Lung (tissue), 12 donors: Measurements from ENCODE around the gene VPS37D. TPM values are rescaled to one million over a fixed set of nuclear protein-coding genes. Genes with fewer than 3 reads are reported as not detected.

Source experiments
- ATAC-seq: fragments of 200-7000 bp; cut with Tn5 transposase; one replicate; pipeline ENCODE4 v1.9.1; 2020; ENCODE audit warnings: moderate number of reproducible peaks; ENCODE audit not compliant: insufficient read depth, low FRiP score
- DNase-seq, 3 donors: peaks; one replicate each; pipeline ENCODE4 v3.0.0-alpha.2; 2013 to 2017
- H3K27ac ChIP-seq, 2 donors: one replicate each; pipeline ENCODE4 v1.5.1; 2013; ENCODE audit warnings: mild to moderate bottlenecking in 2 of 2, moderate library complexity in 2 of 2, control low read depth in 1 of 2, inconsistent platforms in 1 of 2, low read depth in 1 of 2, low read length in 1 of 2
- H3K27me3 ChIP-seq, 3 donors: one replicate each; pipeline ENCODE4 v1.5.1; 2013; ENCODE audit warnings: low read length in 2 of 3; ENCODE audit not compliant: control insufficient read depth in 3 of 3, insufficient read depth in 3 of 3
- H3K36me3 ChIP-seq, 4 donors: one replicate each; pipeline ENCODE4 v1.5.1; 2013; ENCODE audit warnings: low read length in 4 of 4, mild to moderate bottlenecking in 1 of 4, moderate library complexity in 1 of 4; ENCODE audit not compliant: control insufficient read depth in 4 of 4, insufficient read depth in 4 of 4
- H3K4me1 ChIP-seq, 5 donors: one replicate each; pipeline ENCODE4 v1.5.1; 2013; ENCODE audit warnings: low read length in 5 of 5, mild to moderate bottlenecking in 2 of 5, moderate library complexity in 1 of 5; ENCODE audit not compliant: control insufficient read depth in 5 of 5, insufficient read depth in 5 of 5
- H3K4me3 ChIP-seq: one replicate; pipeline ENCODE4 v1.5.1; 2013; ENCODE audit warnings: mild to moderate bottlenecking, control low read depth, moderate library complexity
- H3K9ac ChIP-seq, 2 donors: one replicate each; pipeline ENCODE4 v1.5.1; 2013; ENCODE audit warnings: low read length in 2 of 2, control low read depth in 1 of 2; ENCODE audit not compliant: insufficient read depth in 1 of 2
- H3K9me3 ChIP-seq, 4 donors: one replicate each; pipeline ENCODE4 v1.5.1; 2013; ENCODE audit warnings: low read length in 3 of 4, mild to moderate bottlenecking in 1 of 4, moderate library complexity in 1 of 4; ENCODE audit not compliant: control insufficient read depth in 4 of 4, insufficient read depth in 3 of 4
- WGBS, 2 donors: extraction: QIAGEN DNeasy Blood & Tissue Kit; methylation state at CpG; one replicate each; pipeline ENCODE4 v1.1.7; 2013; 5-methylcytosine and 5-hydroxymethylcytosine counted together
- polyA plus RNA-seq, 2 donors: library from polyadenylated mRNA; stranded (reverse); fragments of 200-250 nt; gene quantifications; one replicate each; pipeline ENCODE4 v1.2.1, GENCODE V29; 2013
- total RNA-seq, 2 donors: library from RNA; depleted of rRNA in 1 of 2; stranded (reverse); fragments of >200 nt in 1 of 2; gene quantifications; one replicate each; pipeline ENCODE4 v1.2.1, GENCODE V29; 2014 to 2021
- TF ChIP-seq, protein P1 (sequence below): IDR thresholded peaks from 2 replicates; pipeline ENCODE4 v1.5.1; 2012; ENCODE audit warnings: mild to moderate bottlenecking; ENCODE audit errors: control extremely low read depth, extremely low read depth
- donor health status: control.
- donor health status: control.
- donor health status: Bipolar disorder and iron deficiency.
- donor health status: healthy.
- donor health status: DM: yes; HTN: yes; CAD: no.

Gene VPS37D
- total and polyA plus RNA-seq, 4 donors = 0.66 to 5.5 (median 1.3) TPM

DNA sequence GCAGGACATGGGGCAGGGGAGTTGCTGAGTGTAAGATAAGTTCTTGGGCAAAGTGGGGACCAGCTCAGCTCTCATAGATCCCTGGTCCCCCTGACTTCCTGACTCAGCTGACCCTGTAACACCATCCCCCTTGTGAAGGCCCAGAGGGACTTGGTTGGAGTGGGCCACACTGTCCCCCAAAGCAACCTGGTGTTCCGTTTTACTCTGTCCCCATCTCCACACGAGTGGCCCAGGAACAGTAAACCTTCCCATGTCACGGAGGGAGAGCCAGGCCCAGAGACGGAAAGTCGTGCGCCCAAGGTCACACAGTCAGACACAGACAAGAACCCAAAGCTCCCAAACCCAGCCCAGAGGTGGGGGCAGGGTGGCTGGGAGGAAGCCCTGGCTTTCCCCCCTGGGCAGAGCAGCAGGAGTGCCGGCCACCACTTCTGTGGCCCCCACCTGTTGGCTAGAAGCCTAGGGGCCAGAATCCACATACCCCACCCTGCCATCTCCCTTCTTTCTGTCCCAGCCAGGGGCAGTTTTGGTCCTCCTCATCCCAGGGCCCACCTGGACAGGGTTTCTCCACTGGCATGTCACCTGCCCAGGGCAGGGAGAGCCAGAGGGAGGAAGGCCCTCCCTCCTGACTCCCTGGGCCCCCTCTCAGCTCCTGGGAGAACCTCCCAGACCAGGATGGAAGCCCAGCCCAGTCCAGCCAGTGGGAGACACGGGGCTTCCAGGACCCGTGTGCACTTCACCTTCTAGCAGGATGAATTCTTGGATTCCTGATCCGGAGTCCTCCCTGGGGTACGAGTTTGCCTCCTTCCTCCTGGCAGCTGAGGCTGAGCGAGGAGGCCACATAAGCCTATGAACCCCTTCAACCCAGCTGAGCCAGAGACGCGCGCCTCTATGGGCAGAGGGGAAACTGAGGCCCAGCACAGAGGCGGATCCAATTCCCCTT, 20.6 kb upstream of the VPS37D start:
- Histone ChIP-seq H3K9me3 (peaks cover 0 to 2% (median 0%) of the 10 kb centered on the region in 4 donors), H3K36me3 (no peaks in the 10 kb centered on the region), H3K4me1 (peaks cover 0 to 5% (median 0%) of the 10 kb centered on the region in 5 donors), H3K9ac (no peak overlapping the region), H3K27ac (peak overlapping the region in 1 of 2 donors; percentile 10), H3K27me3 (peaks cover 0 to 25% (median 14%) of the 10 kb centered on the region in 3 donors), H3K4me3 (no peak overlapping the region)
- 44 to 48% methylated on average over 16 of the region's 16 CpGs for WGBS, 2 donors
- TF ChIP-seq, protein P1, sequence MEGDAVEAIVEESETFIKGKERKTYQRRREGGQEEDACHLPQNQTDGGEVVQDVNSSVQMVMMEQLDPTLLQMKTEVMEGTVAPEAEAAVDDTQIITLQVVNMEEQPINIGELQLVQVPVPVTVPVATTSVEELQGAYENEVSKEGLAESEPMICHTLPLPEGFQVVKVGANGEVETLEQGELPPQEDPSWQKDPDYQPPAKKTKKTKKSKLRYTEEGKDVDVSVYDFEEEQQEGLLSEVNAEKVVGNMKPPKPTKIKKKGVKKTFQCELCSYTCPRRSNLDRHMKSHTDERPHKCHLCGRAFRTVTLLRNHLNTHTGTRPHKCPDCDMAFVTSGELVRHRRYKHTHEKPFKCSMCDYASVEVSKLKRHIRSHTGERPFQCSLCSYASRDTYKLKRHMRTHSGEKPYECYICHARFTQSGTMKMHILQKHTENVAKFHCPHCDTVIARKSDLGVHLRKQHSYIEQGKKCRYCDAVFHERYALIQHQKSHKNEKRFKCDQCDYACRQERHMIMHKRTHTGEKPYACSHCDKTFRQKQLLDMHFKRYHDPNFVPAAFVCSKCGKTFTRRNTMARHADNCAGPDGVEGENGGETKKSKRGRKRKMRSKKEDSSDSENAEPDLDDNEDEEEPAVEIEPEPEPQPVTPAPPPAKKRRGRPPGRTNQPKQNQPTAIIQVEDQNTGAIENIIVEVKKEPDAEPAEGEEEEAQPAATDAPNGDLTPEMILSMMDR = no peak
- DNase-seq = no peak
- no peak for ATAC-seq

GRCh38 chr7:73647725-73648592, 19.7 kb upstream of the VPS37D start:
- Histone ChIP-seq H3K27me3 (peaks cover 0 to 25% (median 18%) of the 10 kb centered on the region in 3 donors), H3K27ac (no peak overlapping the region), H3K4me3 (peak overlapping the region; percentile 10), H3K9ac (no peak overlapping the region), H3K9me3 (peaks cover 0 to 2% (median 0%) of the 10 kb centered on the region in 4 donors), H3K4me1 (peaks cover 0 to 5% (median 0%) of the 10 kb centered on the region in 5 donors), H3K36me3 (no peaks in the 10 kb centered on the region)
- TF ChIP-seq, protein P1 = no peak
- WGBS, 2 donors = 1 to 2% methylated on average over 58 to 62 of the region's 62 CpGs
- DNase-seq (no peak), ATAC-seq (no peak)

GRCh38 chr7:73648593-73649332, 18.9 kb upstream of the VPS37D start:
- H3K9me3 ChIP-seq = no peaks in the 10 kb centered on the region
- ATAC-seq (no peak), DNase-seq (no peak)
- no peak overlapping the region for H3K4me3 ChIP-seq
- H3K4me1 ChIP-seq = peaks cover 0 to 5% (median 0%) of the 10 kb centered on the region in 5 donors
- WGBS, 2 donors = 32 to 40% methylated on average over 1 of the region's 1 CpG
- peaks cover 0 to 25% (median 18%) of the 10 kb centered on the region in 3 donors for H3K27me3 ChIP-seq
- no peaks in the 10 kb centered on the region for H3K36me3 ChIP-seq
- no peak overlapping the region for H3K9ac ChIP-seq
- TF ChIP-seq, protein P1 = no peak
- H3K27ac ChIP-seq = no peak overlapping the region
